GM19438 (cell line): ENCODE data around the gene TPD52L2.
"Not testable (repeated sequence)": the region's sequence is repeated elsewhere in the genome, so short reads cannot be mapped to it uniquely, and the experiment has no call there.

Source experiments
- ATAC-seq: cut with Tn5 transposase; IDR thresholded peaks from one replicate; pipeline ENCODE4 v1.9.1; 2021; ENCODE audit warnings: low read depth; ENCODE audit not compliant: unreplicated experiment

Gene TPD52L2

DNA sequence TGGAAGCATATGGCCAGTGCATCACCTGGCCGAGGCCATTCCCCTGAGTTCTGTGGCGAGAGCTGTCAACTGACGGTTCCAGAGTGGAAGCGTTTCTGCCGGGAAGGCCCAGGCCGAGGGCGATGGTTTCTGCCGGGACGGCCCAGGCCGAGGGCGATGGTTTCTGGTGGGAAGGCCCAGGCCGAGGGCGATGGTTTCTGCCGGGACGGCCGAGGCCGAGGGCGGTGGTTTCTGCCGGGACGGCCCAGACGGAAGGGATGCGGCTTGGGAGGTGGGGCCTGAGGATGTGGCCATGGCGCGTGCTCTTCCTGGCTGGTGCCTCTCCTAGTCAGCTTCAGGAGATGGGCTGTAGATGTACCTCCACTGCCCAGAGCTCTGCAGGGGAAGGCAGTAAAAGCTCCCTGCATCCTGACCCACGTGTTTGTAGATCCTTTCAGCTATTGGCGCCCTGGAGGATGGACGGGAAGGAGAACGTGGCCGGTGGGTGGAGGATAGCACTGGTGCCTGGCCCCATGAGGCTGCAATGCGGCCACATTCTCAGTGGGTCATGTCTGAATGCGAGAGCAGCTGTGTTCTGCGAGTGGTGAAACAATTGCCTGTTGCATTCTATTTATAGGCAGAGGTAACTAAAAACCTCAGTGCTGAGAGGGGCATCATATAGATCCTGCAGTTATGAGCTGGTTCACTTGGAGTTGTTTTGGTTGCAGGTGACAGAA lies 12.8 kb downstream of the TPD52L2 start:
- ATAC-seq: no peak

- ATAC-seq: no peak
Measured at GRCh38 chr20:63878899-63879663, 14.0 kb downstream of the TPD52L2 start.

- ATAC-seq: not testable (repeated sequence)
Measured at GRCh38 chr20:63880901-63881300, 15.8 kb downstream of the TPD52L2 start.

DNA sequence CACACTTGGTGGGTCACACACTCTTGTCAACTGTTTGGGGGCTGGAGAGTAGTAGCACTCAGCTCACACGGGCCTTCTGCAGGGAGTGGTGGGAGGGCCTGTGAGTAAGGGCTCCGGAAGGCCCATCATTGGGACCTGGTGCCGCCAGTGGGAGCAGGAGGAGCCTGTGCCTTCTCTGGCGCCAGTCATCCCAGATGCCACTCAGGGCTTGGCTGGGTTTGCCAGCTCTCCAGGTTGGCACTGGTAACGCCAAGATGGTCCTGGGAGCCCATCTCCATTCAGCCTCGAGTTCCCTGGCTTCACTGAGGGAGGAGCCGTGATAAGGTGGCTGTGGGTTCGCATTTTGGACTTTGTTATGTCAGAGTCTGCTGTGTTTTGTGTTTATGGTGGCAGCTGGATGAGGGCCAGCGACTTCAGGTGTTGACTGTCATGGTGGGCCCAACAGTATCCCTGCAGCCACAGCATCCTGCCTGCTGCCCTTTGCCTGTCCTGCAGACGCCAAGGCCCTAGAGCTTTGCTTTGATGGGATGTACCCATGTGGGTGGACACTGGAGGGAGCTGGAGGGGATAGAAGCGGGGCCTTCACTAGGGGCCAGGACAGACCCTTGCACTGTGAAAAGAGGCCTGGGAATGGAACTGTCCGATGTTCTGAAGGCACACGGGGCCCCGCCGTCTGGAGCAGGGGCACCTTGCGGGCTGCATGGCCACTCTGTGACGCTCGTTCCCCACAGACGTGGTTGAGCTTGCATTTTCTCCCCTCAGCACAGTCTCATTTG lies 16.6 kb downstream of the TPD52L2 start:
- no peak for ATAC-seq

DNA sequence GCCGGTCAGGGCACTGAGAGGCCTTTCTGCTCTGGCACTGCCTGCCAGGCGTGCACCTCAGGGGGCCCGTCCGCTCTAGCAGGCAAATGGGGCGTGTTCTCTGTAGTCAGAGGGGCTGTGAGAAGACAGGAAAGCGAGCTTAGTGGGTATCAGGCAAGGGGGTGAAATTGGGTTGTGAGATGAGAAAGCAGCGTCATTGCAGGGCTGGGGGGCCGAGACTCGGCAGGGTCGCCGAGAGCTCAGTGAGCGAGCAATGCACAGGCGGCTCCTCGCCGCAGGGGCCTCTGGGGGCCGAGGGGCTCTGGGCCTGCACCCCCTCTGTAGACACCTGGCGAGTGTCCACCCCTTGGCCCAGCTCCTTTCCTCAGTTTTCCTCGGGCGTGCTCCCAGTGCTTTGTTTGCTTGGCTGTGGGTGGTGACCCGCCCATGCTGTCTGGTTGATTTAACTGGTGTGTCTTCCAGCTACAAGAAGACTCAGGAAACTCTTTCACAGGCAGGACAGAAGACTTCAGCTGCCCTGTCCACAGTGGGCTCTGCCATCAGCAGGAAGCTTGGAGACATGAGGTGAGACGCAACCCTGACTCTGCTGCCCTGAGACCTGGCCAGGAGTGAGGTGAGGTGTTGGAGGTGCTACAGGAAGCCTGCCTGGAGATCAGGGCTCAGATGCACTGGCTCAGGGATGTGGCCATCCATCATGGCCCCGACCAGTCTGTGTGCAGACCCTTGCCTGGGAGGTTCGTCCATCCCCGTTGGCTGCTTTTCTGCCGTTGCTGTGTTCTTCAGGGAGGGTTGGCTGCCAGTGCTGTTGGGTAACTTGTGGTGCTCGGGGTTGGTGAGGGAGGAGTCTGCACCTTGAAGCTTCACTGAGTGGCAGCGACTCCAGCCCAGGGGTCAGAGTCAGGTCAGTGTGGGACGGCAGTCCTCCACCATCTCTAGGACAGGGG lies 17.5 kb downstream of the TPD52L2 start:
- no peak for ATAC-seq

DNA sequence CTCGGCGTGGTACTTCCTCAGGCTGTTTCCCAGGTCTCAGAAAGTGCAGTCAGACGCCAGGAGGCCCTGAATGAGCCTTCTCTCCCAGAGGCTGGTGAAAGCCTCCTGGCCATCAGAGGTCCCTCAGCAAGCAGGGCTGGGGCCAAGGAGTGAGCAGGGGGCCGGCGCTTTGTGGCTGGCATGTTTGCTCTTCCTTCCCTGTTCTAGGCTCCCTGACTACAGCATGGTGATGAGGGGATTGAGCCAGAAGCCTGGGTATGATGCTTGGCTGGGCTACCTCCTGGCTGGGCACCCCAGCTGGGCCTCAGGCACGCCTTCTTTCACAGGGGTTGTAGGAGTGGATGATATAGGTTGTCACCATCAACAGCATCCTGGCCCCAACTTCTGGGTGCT lies 18.1 kb downstream of the TPD52L2 start:
- no peak for ATAC-seq

GRCh38 chr20:63884506-63885263 lies 19.6 kb downstream of the TPD52L2 start:
- no peak for ATAC-seq

DNA sequence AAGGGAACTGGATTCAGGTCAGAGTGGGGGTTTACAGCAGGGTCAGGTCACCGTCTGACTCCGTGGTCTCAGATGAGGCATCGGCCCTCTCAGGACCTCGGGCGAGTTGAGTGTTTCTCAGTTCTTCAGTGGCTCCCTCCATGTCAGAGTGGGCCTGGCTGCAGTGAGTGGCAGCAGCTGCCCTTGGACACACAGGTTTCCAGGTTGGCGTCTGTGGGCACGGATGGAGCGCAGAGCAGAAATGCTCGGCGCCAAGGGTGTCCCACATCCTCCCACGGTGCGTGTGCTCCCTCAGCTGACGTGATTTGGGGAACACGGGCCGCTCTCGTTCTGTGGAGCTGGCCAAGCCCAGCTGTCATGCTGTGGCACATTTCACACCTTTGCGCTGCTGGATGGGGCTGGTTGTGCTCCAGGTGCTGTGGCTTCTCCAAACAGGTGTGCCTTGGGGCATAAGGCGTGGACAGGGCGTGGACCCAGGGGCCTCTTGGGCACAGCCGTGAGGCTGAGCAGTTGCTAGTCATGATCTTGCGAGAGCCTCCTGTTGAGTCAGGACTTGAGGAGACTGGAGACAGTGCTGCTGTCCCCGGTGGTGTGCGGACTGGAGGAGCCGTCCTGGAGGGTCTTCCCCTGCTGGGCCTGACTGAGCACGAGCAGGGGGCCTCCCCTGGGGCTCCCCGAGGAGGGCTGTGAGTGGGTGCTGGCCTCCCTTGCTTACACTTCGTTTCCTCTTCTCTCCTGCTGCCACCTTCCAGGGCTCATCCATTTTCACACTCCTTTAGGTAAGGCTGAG lies 20.4 kb downstream of the TPD52L2 start:
- no peak for ATAC-seq

GRCh38 chr20:63886054-63886419 lies 21.0 kb downstream of the TPD52L2 start:
- no peak for ATAC-seq

DNA sequence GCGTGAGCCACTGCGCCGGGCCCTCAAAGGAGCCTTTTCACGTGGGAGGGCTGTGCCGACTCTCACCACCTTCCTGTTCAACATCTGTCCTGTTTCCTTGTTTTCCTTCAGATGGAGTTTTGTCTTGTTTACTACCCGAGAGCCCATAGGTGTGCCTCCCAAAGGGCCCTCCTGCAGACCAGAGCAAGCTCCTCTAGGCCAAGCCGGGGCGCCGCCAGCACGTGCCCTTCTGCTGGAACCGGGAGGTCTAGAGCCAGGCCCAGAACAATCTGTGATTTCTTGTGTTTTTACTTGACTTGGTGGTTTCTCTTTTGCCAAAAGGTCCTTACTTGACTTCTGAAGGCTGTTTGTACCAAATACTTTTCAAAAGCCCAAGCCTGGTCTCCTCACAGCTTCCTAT lies 21.9 kb downstream of the TPD52L2 start:
- no peak for ATAC-seq

DNA sequence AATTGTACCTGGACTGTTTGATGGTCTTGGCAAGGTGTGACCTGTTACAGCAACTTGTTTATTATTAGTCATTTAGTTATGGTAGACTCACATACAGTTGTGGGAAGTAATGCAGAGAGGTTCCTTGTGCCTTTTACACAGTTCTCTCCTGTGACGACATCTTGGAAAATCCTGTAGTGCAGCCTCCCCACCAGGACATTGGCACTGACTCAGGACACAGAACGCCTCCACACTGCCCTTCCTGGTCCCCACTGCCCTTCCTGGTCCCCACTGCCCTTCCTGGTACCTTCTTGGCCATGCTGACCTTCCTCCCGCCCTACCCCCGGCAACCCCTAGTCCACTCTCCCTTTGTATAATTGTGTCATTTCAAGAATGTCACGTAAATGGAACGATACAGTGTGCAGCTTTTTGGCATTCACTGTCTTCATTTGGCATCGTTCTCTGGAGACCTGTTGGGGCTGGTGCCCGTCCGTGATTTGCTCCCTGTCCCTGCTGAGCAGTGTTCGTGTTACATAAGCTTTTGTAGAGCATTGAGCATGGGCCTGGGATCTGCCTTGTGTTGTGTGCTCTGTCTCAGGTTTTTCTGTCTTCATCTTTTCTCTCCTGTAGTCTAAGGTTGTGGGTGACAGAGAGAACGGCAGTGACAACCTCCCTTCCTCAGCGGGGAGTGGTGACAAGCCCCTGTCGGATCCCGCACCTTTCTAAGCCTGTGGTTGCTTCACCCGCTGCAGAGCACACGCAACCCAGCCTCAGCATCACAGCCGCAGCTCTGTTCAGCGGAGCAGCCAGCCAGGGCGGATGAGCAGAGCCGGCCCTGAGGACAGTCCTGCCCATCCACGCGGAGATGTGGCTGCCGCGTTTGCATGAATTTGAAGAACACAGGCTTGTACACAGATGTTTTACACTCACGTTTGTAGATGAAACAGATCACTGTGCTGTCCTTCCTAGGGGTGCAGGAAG lies 24.5 kb downstream of the TPD52L2 start:
- ATAC-seq: no peak

DNA sequence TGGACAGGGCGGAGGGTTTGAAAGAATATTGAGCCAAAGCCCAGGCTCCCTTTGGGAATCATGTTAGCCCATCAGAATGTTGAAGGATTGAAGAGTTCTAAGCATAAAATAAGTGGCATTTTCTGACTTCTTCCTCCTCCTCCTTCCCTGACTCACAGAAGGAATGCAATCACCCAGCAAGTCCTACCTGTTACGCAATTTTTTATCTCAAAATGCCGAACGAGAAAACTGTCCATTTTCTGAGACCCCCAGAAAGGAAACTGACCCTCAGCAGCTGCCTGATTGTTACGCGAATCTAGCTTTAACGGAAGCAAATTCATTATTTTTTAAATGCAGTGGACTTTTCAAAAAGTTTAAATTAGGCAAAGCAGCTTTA lies 25.1 kb downstream of the TPD52L2 start:
- ATAC-seq: no peak

- ATAC-seq: no peak
Measured at GRCh38 chr20:63890616-63891015, 25.5 kb downstream of the TPD52L2 start.

DNA sequence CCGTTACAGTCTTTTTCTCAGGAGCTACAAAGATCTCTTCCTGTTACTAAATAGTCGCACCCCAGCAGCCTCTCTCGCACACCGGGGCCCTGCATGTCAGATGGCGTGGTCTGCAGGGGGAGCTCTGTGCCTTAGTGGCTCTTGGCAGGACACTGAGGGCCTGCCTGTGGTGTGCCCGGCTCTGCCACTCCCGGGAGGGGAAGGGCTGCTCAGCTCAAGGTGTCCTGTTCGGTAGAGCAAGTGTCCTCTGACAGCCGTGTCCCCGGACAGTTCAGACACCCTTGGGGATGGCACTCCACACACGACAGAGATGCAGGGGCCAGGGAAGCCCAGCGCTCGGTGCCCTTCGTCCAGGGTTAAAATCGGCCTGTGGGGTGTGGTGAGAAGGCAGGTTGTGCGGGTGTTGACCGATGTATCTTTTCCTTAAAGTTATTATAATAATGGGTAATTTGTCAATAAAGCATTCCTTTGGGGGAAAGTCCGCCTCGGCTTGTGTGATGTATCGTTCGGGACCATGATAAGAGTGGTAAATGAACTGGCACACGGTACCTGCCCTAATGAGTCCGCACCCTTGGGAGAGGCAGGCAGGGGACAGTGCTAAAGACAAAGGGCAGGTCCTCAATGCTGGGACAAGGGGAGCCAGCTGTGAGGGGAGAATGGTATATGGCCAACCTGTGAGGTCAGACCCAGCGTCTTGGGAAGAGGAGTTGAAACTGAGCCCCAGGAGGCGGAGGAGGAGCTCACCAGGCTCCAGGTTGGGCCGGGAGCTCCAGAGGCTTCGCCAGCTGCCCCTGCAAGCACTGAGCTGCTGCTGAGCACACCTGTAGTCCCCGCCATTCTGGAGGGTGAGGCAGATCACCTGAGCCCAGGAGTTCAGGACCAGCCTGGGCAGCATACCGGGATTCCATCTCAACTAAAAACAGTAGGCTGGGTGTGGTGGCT lies 26.3 kb downstream of the TPD52L2 start:
- no peak for ATAC-seq

- ATAC-seq: no peak
Measured at GRCh38 chr20:63892402-63892801, 27.3 kb downstream of the TPD52L2 start.

GRCh38 chr20:63893999-63894357 lies 28.9 kb downstream of the TPD52L2 start:
- ATAC-seq: no peak
